ENCODE data around the gene SH3BGRL2. TPM values are rescaled to one million over a fixed set of nuclear protein-coding genes. Genes with fewer than 3 reads are reported as not detected.

SH3BGRL2 gene
- total RNA-seq, 1 experiment from 2014 or later = 11.8 TPM

DNA sequence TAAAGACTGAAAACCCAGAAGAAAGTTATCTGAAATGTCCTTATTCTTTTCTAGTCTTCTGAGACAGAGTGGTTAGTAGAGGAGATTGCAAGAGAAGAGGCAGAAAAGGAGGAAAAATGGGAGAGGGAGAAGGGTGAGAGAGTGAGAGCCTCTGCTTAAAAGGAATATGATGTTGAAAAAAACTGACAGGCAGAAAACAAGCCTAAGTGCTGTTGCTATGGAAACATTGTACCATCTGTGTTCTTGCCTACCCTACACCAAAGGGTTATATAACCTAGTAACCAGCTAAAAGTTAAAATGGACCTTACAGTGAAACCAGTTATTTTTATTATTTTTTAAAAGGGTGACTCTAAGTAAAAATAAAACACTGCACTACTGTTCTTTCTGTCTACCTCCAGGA is 28.3 kb upstream of the SH3BGRL2 start:
- Histone ChIP-seq H3K4ac (ENCODE audit: low read depth, low read length) (no peak overlapping the region), H3K4me1 (ENCODE audit: insufficient read depth, low read length) (no peaks in the 10 kb centered on the region), H3K14ac (ENCODE audit: insufficient read depth, low read length) (no peak overlapping the region), H4K8ac (replicated peaks; ENCODE audit: insufficient read length, low read depth, low read length) (no peak overlapping the region), H3K79me1 (ENCODE audit: insufficient read depth, low read depth, low read length, poor library complexity, severe bottlenecking) (no peaks in the 10 kb centered on the region), H2BK20ac (ENCODE audit: low read depth, low read length, poor library complexity, severe bottlenecking) (no peak overlapping the region), H2BK120ac (ENCODE audit: low read depth, low read length, poor library complexity, severe bottlenecking) (no peak overlapping the region), H3K9me3 (ENCODE audit: control insufficient read depth, low read depth, low read length) (no peaks in the 10 kb centered on the region), H3T11ph (ENCODE audit: low read length) (no peak overlapping the region), H3K23ac (ENCODE audit: insufficient read length, low read depth, low read length) (no peak overlapping the region), H2AFZ (ENCODE audit: low read length) (no peak overlapping the region), H3K27ac (ENCODE audit: insufficient read length, low read depth, low read length) (no peak overlapping the region), H4K91ac (ENCODE audit: insufficient read length, low read depth, low read length) (no peak overlapping the region), H2BK12ac (ENCODE audit: insufficient read length, low read depth, low read length) (no peak overlapping the region), H3K56ac (ENCODE audit: insufficient read length, low read depth, low read length) (no peak overlapping the region), H3K4me2 (ENCODE audit: insufficient read depth, insufficient read length, low read length) (no peak overlapping the region), H2AK5ac (ENCODE audit: insufficient read length, low read length) (no peak overlapping the region), H3K27me3 (ENCODE audit: insufficient read depth, low read length) (no peaks in the 10 kb centered on the region), H3K79me2 (ENCODE audit: insufficient read depth, low read length) (no peaks in the 10 kb centered on the region), H3K23me2 (ENCODE audit: insufficient read length, low read depth, low read length, poor library complexity, severe bottlenecking) (no peaks in the 10 kb centered on the region), H4K20me1 (ENCODE audit: control insufficient read depth, insufficient read depth, insufficient read length) (no peaks in the 10 kb centered on the region), H2BK15ac (ENCODE audit: low read depth, low read length) (no peak overlapping the region), H2BK5ac (ENCODE audit: insufficient read length, low read length) (no peak overlapping the region), H4K5ac (ENCODE audit: insufficient read length, low read depth, low read length) (no peak overlapping the region), H3K18ac (ENCODE audit: insufficient read length, low read depth, low read length) (no peak overlapping the region), H3K9ac (ENCODE audit: extremely low read depth, insufficient read length, low read length) (no peak overlapping the region)
- H3K27ac Mint-ChIP-seq = no peak overlapping the region
- H3K4me3 Mint-ChIP-seq = no peak overlapping the region
- no peaks in the 10 kb centered on the region for H3K36me3 Mint-ChIP-seq (ENCODE audit: insufficient read depth in 1 of 3, low read depth in 3 of 3)
- H3K27me3 Mint-ChIP-seq (ENCODE audit: low read depth) = no peaks in the 10 kb centered on the region
- no peaks in the 10 kb centered on the region for H3K9me3 Mint-ChIP-seq
- TF ChIP-seq, protein P1, sequence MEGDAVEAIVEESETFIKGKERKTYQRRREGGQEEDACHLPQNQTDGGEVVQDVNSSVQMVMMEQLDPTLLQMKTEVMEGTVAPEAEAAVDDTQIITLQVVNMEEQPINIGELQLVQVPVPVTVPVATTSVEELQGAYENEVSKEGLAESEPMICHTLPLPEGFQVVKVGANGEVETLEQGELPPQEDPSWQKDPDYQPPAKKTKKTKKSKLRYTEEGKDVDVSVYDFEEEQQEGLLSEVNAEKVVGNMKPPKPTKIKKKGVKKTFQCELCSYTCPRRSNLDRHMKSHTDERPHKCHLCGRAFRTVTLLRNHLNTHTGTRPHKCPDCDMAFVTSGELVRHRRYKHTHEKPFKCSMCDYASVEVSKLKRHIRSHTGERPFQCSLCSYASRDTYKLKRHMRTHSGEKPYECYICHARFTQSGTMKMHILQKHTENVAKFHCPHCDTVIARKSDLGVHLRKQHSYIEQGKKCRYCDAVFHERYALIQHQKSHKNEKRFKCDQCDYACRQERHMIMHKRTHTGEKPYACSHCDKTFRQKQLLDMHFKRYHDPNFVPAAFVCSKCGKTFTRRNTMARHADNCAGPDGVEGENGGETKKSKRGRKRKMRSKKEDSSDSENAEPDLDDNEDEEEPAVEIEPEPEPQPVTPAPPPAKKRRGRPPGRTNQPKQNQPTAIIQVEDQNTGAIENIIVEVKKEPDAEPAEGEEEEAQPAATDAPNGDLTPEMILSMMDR (conservative IDR thresholded peaks at IDR 0.05) = no peak
- H3K4me1 Mint-ChIP-seq = no peaks in the 10 kb centered on the region
- DNase-seq = no peak

Measured in H9 (cell line).